ENCODE results near the gene LDAF1. TPM values are rescaled to one million over a fixed set of nuclear protein-coding genes. Genes with fewer than 3 reads are reported as not detected.

Gene LDAF1
- total RNA-seq, 2 experiments from 2014 or later = 11.0 to 11.2 TPM

DNA sequence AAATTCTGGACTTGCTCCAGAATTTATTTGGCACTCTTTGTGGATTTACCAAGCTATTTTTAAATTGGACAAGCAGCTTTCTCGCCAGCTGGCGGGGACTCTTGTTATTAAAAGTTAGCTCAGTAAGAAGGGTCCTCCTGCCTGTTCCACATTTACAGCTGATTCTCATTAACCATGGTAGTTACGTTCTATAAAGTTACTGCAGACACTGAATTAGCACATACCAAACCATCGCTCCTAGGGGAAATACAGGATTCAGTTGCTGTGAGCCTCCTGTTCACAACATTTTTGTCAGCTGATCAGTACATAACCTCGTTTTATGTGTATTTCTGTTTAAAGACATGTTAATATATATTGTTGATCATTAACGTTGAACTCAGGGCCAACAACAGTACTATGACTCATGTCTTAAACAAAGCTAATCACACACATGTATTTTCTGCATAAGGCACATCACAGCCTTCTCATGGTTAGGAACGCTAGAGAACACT is 4.2 kb downstream of the LDAF1 start:
- Mint-ChIP-seq H3K4me3 (no peak overlapping the region), H3K4me1 (ENCODE audit: low read depth) (peaks cover 23% of the 10 kb centered on the region)

DNA sequence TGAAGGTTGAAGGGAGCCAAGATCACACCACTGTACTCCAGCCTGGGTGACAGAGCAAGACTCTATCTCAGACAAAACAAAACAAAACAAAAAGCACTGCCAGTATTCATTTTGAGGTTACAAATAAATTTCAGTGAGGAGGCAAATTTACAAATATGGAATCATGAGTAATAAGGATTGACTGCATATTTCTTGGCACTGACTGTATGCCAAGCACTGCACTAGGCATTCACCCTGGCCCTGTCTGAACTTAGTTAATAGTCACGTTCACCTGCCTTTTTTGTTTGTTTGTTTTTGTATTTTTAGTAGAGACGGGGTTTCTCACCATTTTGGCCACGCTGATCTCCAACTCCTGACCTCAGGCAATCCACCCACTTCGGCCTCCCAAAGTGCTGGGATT is 5.1 kb downstream of the LDAF1 start:
- POLR2A ChIA-PET = no interaction called here
- Mint-ChIP-seq H3K4me1 (ENCODE audit: low read depth) (peaks cover 16% of the 10 kb centered on the region), H3K27me3 (no peaks in the 10 kb centered on the region), H3K9me3 (no peaks in the 10 kb centered on the region), H3K27ac (no peak overlapping the region), H3K4me3 (no peak overlapping the region), H3K36me3 (ENCODE audit: low read depth) (peaks cover 46% of the 10 kb centered on the region)
- Histone ChIP-seq H3K4me1 (ENCODE audit: insufficient read depth, low read length) (peaks cover 12% of the 10 kb centered on the region), H3K27ac (ENCODE audit: low read depth in 1 of 2, low read length in 2 of 2) (no peak overlapping the region), H3K4me3 (ENCODE audit: low read length) (no peak overlapping the region), H3K36me3 (ENCODE audit: insufficient read depth, low read length) (peaks cover 6% of the 10 kb centered on the region), H3K27me3 (ENCODE audit: control insufficient read depth in 1 of 2, insufficient read depth in 2 of 2, low read length in 2 of 2) (no peaks in the 10 kb centered on the region), H3K9me3 (ENCODE audit: control insufficient read depth in 1 of 2, insufficient read depth in 1 of 2, low read length in 2 of 2) (no peaks in the 10 kb centered on the region)
- CTCF ChIA-PET = no interaction called here
- no peak for ATAC-seq (ENCODE audit: poor library complexity)
- intact Hi-C loops (cut with DNase I, micrococcal nuclease) = no loop called here
- TF ChIP-seq, protein P1, sequence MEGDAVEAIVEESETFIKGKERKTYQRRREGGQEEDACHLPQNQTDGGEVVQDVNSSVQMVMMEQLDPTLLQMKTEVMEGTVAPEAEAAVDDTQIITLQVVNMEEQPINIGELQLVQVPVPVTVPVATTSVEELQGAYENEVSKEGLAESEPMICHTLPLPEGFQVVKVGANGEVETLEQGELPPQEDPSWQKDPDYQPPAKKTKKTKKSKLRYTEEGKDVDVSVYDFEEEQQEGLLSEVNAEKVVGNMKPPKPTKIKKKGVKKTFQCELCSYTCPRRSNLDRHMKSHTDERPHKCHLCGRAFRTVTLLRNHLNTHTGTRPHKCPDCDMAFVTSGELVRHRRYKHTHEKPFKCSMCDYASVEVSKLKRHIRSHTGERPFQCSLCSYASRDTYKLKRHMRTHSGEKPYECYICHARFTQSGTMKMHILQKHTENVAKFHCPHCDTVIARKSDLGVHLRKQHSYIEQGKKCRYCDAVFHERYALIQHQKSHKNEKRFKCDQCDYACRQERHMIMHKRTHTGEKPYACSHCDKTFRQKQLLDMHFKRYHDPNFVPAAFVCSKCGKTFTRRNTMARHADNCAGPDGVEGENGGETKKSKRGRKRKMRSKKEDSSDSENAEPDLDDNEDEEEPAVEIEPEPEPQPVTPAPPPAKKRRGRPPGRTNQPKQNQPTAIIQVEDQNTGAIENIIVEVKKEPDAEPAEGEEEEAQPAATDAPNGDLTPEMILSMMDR (IDR thresholded peaks at IDR 0.05) = no peak
- DNase-seq = no peak

More for the DNA sequence above, 4.2 kb downstream of the LDAF1 start:
- no peaks in the 10 kb centered on the region for H3K27me3 ChIP-seq (ENCODE audit: control insufficient read depth in 1 of 2, insufficient read depth in 2 of 2, low read length in 2 of 2)
- Mint-ChIP-seq H3K27me3 (no peaks in the 10 kb centered on the region), H3K9me3 (no peaks in the 10 kb centered on the region), H3K27ac (no peak overlapping the region), H3K36me3 (ENCODE audit: low read depth) (peaks cover 46% of the 10 kb centered on the region)
- CTCF ChIA-PET = interaction anchor here (1.0 kb wide), 1 partner anchor 26 kb away, joined by 3 read pairs; no protein-coding TSS in a partner anchor
- TF ChIP-seq, protein P1 (IDR thresholded peaks at IDR 0.05) = no peak
- no peak for DNase-seq
- H3K4me1 ChIP-seq (ENCODE audit: insufficient read depth, low read length) = peaks cover 20% of the 10 kb centered on the region
- intact Hi-C loops (cut with DNase I, micrococcal nuclease) = no loop called here
- POLR2A ChIA-PET = interaction anchor here (0.6 kb wide), 1 partner anchor 198 kb away, joined by 3 read pairs; no protein-coding TSS in a partner anchor
- ATAC-seq (ENCODE audit: poor library complexity) = no peak
- peaks cover 6% of the 10 kb centered on the region for H3K36me3 ChIP-seq (ENCODE audit: insufficient read depth, low read length)
- H3K27ac ChIP-seq (ENCODE audit: low read depth in 1 of 2, low read length in 2 of 2) = no peak overlapping the region
- H3K9me3 ChIP-seq (ENCODE audit: control insufficient read depth in 1 of 2, insufficient read depth in 1 of 2, low read length in 2 of 2) = no peaks in the 10 kb centered on the region
- no peak overlapping the region for H3K4me3 ChIP-seq (ENCODE audit: low read length)

DNA sequence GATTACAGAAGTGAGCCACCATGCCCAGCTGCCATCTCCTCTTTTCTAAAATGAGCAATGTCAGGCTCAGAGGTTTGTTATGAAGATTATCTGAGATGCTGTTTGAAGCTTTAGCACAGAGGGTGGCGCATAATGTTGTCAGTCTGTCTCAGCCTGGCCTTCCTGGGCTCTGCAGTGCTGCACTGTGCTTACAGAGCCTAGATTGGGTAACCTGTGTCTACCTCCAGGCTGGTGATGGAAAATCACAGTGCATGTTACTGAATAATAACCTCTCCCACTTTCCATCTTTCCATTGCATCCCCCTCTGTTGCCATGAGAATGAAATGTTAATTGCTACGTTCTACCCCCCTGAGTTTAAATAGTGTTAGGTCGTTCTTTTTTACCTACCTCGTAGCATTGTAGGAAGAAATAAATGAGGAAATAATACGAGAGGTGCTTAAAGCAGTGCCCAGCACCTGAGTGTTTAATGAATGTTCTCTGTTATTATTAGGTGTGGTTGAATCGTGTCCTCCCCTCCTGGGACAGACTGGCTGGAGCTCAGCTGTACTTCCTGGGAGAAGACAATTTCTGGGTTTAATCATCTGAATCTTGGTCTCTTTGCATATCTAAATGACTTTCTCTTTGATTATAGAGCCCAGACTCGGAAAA is 6.2 kb downstream of the LDAF1 start:
- peaks cover 11% of the 10 kb centered on the region for H3K4me1 Mint-ChIP-seq (ENCODE audit: low read depth)
- ATAC-seq (ENCODE audit: poor library complexity) = no peak
- Histone ChIP-seq H3K4me1 (ENCODE audit: insufficient read depth, low read length) (peaks cover 4% of the 10 kb centered on the region), H3K9me3 (ENCODE audit: control insufficient read depth in 1 of 2, insufficient read depth in 1 of 2, low read length in 2 of 2) (no peaks in the 10 kb centered on the region), H3K36me3 (ENCODE audit: insufficient read depth, low read length) (peaks cover 6% of the 10 kb centered on the region), H3K27me3 (ENCODE audit: control insufficient read depth in 1 of 2, insufficient read depth in 2 of 2, low read length in 2 of 2) (no peaks in the 10 kb centered on the region), H3K4me3 (ENCODE audit: low read length) (no peak overlapping the region), H3K27ac (ENCODE audit: low read depth in 1 of 2, low read length in 2 of 2) (no peak overlapping the region)
- H3K4me3 Mint-ChIP-seq = no peak overlapping the region
- intact Hi-C loops (cut with DNase I, micrococcal nuclease) = no loop called here
- DNase-seq = no peak
- TF ChIP-seq, protein P1 (IDR thresholded peaks at IDR 0.05) = no peak
- H3K9me3 Mint-ChIP-seq = no peaks in the 10 kb centered on the region
- H3K36me3 Mint-ChIP-seq (ENCODE audit: low read depth) = peaks cover 46% of the 10 kb centered on the region
- ChIA-PET CTCF (interaction anchor here (0.6 kb wide), 1 partner anchor 241 kb away, joined by 3 read pairs; no protein-coding TSS in a partner anchor), POLR2A (no interaction called here)
- H3K27me3 Mint-ChIP-seq = no peaks in the 10 kb centered on the region
- H3K27ac Mint-ChIP-seq = no peak overlapping the region

Data from CD4-positive, alpha-beta T cell (primary cell).